DMS153 treated with DMSO at 0.1 percent for 48 hours (cell line): ENCODE results near the gene VPS18.

ENCODE experiments used
- DNase-seq: peaks from one replicate; lab custom pipeline; 2025; ENCODE audit not compliant: unreplicated experiment; lab: John Stamatoyannopoulos, UW

VPS18 gene

DNA sequence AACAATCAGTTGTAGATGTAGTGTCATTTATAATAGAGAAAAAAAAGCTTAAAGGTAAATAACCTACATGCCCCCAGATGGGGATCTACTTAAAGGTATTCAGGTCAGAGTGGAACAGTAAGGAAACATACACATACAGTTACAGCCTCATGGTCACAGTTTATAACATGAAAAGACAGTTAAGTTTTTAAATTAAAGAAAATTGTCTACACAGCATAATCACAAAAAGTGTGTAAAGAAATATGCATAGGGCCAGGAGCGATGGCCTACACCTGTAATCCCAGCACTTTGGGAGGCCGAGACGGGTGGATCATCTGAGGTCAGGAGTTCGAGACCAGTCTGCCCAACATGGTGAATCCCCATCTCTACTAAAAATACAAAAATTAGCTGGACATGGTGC, 27.1 kb upstream of the VPS18 start:
- DNase-seq: no peak

DNA sequence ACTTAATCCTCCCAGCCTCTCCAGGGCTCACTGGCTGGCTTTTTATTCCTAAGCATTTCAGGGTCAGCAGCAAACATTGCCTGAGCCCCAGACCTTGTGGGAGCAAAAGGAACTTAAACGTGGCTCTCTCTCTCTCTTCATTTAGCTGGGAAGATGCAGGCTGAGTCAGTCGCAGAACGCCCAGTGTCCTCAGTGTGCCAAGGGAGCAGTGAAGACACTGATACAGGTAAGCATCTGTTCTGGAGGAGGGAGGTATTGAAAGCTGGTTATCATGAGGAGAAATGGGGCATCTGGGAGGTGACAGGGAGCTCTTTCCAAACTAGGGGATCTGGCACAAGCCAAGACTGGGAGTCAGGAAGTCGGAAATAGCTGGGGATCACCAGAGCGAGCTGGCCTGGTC, 24.6 kb upstream of the VPS18 start:
- DNase-seq: no peak

DNA sequence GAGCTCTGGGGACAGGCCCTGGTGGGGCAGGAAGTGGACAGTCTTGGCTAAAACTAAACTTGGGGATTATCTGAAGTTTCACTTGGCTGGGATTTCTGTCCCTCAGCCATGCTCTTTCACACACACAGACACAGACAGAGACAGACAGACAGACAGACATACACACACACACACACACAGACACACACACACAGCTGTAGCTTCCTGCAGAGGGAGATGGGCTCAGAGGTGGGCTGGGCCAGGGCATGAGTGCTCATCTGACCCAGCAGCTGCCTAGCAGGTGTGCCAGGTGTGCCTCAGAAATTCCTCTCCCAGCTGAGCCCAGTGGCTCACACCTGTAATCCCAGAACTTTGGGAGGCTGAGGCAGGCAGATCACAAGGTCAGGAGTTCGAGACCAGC, 23.5 kb upstream of the VPS18 start:
- no peak for DNase-seq

DNA sequence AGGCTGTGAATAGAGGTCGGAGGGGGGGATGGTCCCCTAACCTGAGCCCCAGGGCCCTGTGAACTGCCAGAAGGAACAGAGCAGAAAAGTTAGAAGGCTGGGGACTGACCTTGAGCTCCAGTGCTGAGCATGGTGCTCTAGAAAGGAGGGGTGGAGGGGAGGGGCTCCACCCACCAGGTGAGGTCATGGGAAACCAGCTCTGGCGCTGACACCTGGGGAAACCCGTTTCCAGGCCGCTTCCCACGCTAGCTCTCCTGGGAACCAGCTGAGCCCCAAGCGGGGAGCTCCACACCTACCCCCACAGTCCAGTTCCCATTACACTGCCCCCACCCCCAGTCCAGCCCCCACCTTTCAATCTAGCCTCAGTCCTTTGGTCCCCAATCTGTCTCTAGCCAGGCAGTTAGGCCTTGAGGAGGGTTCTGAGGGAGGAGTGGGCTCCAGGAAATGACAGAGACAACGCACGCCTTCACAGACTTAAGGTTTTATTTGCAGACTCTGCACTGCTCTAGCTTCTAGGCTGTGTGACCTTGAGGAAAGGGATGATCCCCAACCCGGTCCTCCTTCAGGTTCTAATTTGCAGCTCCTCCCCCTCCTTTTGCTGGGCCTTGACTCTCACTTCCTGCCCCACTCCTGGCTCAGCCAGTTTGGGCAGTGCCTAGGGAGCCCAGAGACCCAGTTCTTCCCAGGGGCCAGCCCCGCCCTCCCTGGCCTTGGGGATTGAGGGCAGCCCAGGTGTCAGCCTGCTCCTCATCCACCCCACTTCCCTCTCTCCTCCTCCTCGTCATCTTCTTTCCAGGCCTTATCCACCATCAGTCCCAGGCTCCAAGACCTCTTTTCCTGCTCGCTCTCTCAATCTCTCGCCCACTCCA, 22.3 kb upstream of the VPS18 start:
- no peak for DNase-seq

DNA sequence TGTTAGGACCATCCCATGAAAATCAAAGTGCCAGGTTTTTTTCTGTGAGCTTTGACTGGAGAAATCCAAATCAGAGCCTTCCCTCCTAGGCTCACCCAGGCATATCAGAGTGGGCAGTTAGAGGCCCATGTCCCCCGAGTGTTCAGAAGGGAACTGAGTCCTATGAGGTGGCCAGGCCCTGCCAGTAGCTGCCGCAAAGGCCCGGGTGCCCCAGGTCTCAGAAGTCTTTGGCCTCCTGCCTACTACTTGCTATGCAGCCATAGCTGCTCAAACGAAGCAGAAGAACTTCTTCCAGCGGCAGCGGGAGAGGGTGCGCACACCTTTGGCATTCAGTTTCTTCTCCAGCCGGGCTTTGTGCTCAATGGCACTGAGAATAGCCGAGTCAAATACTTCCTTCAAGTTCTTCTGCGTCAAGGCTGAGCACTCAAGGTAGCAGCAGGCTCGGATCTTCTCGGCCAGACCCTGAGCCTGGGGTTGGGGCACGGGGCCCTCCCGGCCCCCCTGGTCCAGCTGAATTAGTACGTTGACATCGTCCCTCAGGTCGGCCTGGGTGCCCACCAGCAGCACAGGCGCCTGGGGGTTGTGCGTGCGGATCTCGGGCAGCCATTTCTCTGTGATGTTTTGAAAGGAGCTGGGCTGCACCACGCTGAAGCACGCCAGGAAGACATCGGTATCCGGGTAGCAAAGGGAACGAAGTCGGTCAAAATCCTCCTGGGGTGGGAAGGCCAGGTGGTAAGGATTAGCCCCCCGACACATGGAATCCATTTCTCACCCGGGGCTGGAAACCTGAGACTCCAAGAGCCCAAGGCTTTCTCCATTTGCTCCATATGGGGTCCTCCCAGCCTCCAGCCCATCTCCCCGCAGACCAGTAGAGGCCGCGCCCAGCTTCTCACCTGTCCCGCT, 21.2 kb upstream of the VPS18 start:
- DNase-seq: no peak

DNA sequence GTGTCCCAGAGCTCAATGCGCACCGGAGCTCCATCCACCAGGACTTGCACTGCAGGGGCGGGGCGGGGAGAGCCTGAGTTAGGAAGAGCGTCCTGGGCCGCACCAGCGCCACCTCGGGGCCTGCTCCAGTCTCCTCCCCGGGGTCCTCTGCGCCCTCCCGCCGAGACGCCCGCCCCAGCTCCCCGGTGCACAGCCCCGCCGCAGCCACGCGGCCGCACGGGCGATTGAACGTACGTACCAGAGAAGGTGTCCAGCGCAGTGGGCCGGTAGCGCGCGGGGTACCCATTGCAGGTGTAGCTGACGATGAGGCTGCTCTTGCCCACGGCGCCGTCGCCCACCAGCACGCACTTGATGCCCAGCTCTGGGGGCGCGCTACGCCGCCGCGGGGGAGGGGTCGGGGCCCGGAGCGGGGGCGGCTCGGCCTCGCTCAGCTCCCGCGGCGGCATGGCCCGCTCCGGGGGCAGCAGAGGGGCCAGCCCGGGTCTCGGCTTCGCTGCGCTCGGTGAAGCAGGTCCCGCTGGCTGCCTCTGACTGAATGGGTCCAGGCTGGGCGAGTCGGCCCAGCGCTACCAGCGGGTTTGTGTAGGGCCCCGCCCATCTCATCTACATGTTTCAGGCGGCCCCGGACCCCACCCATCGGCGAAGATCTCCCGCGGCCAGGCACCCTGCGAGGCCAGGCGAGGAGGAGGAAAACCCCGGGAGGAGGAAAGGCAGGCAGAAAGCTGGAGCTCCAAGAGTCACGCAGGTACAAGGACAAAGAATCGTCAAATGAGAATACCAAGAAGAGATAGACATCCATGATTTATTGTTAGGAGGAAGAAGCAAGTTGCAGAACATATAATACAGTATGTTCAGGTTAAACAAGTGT, 20.3 kb upstream of the VPS18 start, which contains the start of gene RHOV:
Gene RHOV, minus strand, starts transcription at position 541 of the 868 bp plus-strand sequence. Its CDS starts 95 bp downstream, at position 446.
- peak; percentile 5 for DNase-seq

DNA sequence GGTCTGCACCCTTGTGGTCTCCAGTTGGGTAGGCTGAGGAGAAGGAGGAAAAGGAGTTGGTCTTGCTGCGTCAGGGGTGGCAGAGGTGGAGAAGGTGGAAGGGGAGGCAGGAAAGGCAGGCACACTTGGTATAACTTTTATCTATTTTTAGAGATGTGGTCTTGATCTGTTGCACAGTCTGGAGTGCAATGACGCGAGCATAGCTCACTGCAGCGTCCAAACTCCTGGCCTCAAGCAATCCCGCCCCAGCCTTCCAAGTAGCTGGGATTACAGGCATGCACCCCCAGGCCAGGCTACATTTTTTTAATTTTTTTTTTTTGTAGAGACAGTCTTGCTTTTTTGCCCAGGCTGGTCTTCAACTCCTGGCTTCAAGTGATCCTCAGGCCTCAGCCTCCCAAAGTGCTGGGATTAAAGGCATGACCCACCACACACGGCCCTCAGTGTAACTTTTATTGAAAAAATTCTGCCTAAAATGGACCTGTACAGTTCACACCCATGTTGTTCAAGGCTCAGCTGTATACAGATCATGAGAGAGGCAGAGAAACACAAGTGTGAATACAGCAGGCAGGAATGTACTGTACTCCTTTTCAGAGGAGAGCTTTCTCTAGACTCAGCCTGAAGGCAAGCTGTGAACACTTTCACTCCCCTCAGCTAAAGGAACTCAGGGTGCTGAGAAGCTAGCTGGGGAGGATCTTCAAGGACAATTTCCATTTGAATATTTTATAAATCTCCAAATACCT, 18.1 kb upstream of the VPS18 start:
- DNase-seq: no peak

DNA sequence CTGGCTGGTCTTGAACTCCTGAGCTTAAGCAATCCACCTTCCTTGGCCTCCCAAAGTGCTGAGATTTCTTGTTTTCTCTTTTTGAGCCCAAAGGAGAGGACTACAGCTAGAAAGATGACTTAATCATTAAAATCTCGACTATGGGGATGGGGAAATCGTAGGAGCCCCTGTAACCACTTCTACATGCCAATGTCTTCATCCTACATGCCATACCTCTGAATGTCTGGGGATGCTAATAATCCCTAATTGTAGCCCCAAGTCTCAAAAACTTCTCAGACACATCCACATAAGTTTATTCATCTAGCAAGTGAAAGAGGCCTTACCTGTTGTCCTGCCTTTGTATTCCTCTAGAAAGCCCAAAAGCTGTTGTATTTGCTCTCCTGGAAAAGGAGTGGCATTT, 16.6 kb upstream of the VPS18 start:
- no peak for DNase-seq

DNA sequence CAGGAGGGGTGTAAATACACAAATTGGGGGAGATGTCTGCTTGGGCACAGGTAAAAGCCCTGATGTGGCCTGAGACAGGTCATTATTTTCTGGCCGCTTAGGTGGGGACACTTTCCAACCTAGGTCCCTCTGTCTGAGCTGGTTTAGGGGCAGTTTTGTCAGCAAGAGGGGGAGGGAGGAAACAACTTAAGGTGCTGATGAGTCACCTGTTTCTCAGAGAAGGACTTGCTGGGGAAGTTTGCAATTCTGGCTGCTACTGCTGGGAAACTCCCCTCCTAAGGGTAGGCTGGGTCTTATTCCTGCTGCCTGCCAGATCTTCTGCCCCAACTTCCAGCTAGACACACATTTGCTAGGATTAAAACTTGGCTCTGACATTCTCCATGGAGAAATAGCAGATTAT, 15.5 kb upstream of the VPS18 start:
- no peak for DNase-seq

DNA sequence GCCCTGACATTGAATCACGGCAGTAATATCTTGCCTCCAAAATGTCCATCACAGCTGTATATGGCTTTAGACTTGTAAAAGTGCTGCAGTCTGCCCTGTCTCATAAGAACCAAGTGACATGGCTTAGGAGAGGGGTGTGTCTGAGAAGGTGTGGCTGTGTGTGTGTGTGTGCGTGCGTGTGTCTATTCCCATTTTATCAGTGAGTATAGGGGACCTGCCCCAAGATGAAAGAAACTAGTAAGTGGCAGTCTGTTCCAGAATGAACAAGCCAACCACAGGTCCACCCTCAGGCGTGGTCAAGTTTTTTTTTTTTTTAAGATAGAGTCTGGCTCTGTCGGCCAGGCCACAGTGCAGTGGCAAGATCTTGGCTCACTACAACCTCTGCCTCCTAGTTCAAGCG, 14.6 kb upstream of the VPS18 start:
- DNase-seq: no peak

DNA sequence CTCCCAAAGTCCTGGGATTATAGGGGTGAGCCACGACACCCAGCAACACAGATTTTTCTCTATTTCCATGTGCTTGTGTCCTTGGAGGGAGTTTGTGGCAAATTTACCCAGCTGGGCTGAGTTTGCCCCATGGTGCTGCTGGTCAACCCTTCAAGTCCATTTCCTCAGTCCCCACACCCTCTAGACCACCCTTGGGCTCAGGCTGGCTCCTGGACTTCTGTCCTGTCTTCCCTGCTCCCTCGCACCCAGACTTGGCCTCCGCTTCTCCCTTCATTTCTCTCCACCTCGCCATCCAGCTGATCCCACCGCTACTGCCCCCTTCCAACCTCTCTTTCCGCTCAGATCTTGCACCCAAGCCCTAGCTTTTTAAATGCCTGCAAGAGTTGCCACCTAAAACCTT, 12.9 kb upstream of the VPS18 start:
- no peak for DNase-seq

DNA sequence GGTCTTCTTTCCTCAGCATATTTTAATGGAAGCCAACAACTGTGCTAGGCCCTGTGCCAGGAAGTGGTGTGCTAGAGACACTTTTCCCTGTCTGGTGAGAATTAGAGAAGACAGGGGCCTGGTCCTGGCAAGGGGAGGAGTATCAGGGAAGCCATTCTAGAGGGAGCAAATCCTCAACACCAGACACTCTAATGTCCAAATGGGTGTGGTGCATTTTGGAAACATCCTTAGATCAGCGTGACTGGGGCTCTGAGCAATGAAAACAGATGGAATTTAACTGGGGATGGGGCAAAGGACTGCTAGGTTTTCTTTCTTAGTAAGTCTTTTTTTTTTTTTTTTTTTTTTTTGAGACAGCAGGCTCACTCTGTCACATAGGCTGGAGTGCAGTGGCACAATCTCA, 7.7 kb upstream of the VPS18 start:
- no peak for DNase-seq

DNA sequence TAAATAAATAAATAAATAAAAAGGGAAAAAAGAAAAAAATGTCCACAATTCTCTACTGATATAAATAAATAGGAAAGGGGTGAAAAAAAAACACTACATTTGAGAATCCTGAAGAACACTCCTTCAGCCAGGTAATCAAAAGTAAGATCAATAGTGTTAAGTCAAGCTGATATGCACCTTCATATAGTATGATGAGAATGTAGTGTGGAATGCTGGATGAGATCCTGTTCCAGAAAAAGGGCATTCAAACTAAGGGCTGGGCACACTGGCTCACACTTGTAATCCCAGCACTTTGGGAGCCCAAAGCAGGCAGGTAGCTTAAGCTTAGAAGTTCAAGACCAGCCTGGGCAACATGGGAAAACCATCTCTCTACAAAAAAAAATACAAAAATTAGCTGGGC, 5.1 kb upstream of the VPS18 start:
- DNase-seq: no peak

DNA sequence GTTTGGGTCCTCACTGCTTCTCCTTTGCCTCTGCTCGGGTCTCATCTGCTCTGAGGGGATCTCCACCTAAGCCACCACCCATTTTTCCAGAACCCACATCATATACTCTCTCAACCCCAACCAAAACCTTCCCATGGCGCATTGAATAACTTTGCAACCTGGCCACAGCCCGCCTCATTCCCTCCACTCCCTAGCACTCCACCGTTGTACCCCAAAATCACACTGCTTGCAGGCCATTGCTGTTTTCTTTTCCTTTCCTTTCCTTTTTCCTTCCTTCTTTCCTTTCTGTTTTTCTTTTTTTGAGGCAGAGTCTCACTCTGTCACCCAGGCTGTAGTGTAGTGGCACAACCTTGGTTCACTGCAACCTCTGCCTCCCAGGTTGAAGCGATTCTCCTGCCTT, 3.1 kb upstream of the VPS18 start:
- no peak for DNase-seq

DNA sequence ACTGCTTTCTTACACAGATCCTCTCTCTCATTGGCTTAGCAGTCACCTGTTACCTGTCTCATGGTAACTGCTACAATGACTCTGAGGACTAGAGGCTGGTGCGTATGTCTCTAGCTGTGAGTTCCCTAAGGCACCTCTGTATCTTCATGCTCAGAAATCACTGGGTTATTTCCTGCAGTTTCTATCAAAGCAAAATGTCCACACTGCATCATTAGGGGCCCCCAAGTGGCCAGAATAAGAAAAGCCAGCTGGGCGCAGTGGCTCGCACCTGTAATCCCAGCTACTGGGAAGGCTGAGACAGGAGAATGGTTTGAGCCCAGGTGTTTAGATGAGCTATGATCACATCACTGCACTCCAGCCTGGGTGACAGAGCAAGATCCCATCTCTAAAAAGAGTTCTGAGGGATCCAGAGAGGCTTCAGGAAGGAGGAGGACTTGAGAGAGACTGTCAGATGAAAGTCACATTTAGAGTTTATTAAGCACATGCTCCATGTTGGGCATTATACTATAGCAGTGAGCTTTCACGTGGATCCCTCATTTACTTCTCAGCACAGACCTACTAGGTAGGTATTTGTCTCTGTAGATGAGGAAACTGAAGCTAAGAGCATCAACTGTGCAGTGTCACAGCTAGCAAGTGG, 2.3 kb upstream of the VPS18 start:
- DNase-seq: no peak

DNA sequence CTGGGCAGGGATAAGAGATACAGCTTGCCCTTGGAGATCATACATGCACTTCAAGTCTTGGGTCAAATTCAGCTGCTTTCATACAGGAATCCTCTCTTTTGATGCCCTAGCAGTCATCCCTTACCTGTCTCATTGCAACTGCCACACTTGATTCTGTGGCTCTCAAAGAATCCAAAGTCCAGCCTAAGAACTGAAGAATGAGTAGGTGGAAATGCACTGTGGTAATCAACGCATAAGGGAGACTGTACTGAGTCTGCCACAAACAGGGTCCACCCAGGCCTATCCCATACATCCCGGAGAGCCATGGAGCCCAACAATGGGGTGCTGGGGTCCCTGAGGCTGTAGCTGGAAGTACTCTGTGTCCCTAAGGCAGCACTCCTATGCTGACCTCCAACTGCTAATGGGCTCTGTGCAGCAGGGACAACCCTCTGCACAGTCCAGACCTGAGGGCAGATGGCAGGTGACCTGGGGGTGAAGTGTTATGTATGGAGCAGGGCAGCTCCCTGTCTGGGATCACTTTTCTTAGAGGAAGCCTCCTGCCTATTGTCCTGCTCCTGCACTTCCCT, 1.7 kb upstream of the VPS18 start:
- DNase-seq: no peak

DNA sequence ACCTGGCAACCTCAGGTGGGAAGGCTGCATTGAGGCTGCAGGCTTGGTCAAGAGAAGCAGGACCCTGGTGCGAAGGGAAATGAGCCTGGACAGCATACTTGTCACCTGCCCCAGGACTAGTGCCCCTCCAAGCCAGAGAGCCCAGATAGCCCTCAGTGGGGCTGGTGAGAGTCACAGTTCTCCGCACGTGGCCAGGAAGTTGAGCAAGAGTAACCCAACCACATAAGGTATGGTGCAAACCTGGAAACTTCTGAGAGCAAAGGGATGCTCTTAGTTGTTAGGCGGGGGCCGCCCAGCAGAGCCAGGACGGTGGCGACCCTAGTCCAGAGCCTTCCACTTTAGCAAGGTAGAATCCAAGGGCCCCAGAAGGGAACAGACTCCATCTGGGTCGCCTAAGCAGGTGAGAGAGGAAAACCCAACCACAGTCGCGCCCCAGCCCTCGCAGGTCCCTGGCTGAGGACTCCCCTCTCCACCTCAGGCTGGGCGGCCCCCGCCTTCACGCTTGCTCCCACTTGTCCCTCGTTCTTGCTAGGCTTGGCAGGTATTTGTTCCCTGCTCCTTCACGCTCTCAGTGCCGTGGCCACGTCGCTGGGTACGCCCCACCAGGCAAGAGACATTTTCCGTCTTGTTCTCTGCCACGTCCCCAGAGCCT, 1.1 kb upstream of the VPS18 start:
- DNase-seq: no peak

DNA sequence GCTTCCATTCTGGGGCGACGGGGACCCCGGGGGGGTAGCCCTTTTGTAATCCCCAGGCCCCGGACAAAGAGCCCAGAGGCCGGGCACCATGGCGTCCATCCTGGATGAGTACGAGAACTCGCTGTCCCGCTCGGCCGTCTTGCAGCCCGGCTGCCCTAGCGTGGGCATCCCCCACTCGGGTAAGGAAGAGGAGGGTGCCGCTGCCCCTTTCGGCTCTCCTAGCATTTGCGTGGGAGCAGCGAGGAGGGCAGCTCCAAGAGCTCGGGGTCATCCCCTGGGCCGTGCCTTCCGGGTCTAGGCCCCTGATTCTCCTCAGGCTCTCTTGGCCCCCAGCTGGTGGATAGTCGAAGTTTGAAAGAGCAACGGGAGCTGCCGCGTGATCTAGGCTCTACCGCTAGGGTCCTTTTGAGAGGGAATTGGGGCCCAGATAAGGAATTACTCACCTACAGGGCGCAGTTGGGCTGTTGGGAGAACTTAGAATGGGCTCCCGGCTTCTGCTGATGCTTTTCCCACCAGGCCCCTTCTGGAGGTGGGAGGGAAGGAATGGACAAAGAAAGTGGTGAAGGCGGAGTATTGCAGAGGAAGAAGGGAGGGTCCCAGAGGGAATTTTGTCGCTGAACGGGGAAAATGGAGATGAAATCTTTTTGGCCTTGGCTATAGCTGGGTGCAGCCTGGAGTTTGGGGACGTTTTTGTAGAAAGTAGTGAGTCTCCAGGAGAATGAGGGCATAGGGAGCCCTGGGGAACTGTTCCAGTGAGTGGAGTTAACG, 615 bp downstream of the VPS18 start:
- no peak for DNase-seq
